Stimulated activated CD4-positive, alpha-beta T cell treated with anti-CD3 and anti-CD28 coated beads, TNF-alpha, amount 100 ng/mL, for 4 hours (primary cell): ENCODE results near the gene LRRC28.
"Not testable (repeated sequence)": the region's sequence is repeated elsewhere in the genome, so short reads cannot be mapped to it uniquely, and the experiment has no call there.

ENCODE experiments used
- DNase-seq, 3 experiments: peaks; one replicate each; pipeline ENCODE4 v3.0.0-alpha.2; 2020; ENCODE audit warnings: low read depth in 3 of 3

LRRC28 gene

GRCh38 chr15:99250857-99251841 is at the start of gene LRRC28:
TSS of gene LRRC28 (plus strand) at chr15:99251481. CDS start at chr15:99255958, 4,477 bp downstream.
- peak; percentile 87 to 94 (median 90) for DNase-seq

GRCh38 chr15:99202176-99202552 is 49.1 kb upstream of the LRRC28 start:
- no peak for DNase-seq

- no peak for DNase-seq
These were observed 43.6 kb upstream of the LRRC28 start for GRCh38 chr15:99207672-99208071.

GRCh38 chr15:99209326-99209725 is 42.0 kb upstream of the LRRC28 start:
- no peak for DNase-seq

- no peak for DNase-seq
These were observed 40.9 kb upstream of the LRRC28 start for GRCh38 chr15:99210334-99210733.

- DNase-seq = no peak
These were observed 39.4 kb upstream of the LRRC28 start for GRCh38 chr15:99211926-99212325.

- no peak for DNase-seq
These were observed 38.9 kb upstream of the LRRC28 start for GRCh38 chr15:99212406-99212805.

GRCh38 chr15:99213187-99213811 is 38.0 kb upstream of the LRRC28 start:
- peak; percentile 24 to 31 (median 26) for DNase-seq

- DNase-seq = no peak
These were observed 26.7 kb upstream of the LRRC28 start for GRCh38 chr15:99224372-99225214.

- no peak for DNase-seq
These were observed 24.5 kb upstream of the LRRC28 start for GRCh38 chr15:99226802-99227201.

- no peak for DNase-seq
These were observed 23.0 kb upstream of the LRRC28 start for GRCh38 chr15:99228120-99228770.

GRCh38 chr15:99230867-99231266 is 20.4 kb upstream of the LRRC28 start:
- no peak for DNase-seq

GRCh38 chr15:99232740-99233139 is 18.5 kb upstream of the LRRC28 start:
- DNase-seq = no peak

GRCh38 chr15:99234160-99234559 is 17.1 kb upstream of the LRRC28 start:
- DNase-seq = not testable (repeated sequence)

GRCh38 chr15:99238849-99239248 is 12.4 kb upstream of the LRRC28 start:
- no peak for DNase-seq

GRCh38 chr15:99239545-99240198 is 11.6 kb upstream of the LRRC28 start:
- no peak for DNase-seq

- no peak for DNase-seq
These were observed 9.5 kb upstream of the LRRC28 start for GRCh38 chr15:99241752-99242151.

- DNase-seq = no peak
These were observed 7.0 kb upstream of the LRRC28 start for GRCh38 chr15:99244306-99244705.

GRCh38 chr15:99247062-99247461 is 4.2 kb upstream of the LRRC28 start:
- DNase-seq = no peak

GRCh38 chr15:99248000-99248715 is 3.1 kb upstream of the LRRC28 start:
- DNase-seq = no peak
